GM13977 (cell line): ENCODE data around the gene RUFY3.

Experiments used
- DNase-seq: peaks from one replicate; pipeline ENCODE4 v3.0.0; 2012; ENCODE audit warnings: low spot score
- CTCF ChIP-seq: IDR thresholded peaks from 2 replicates; pipeline ENCODE4 v1.5.1; 2012; ENCODE audit warnings: mild to moderate bottlenecking, control low read depth; ENCODE audit not compliant: insufficient read depth; ENCODE audit errors: extremely low read depth, missing control alignments
- in situ Hi-C: fragments of 300-500 bp; cut with MboI; formaldehyde crosslinking; loops from one replicate; pipeline ENCODE4 v1.12.0; 2022; ENCODE audit warnings: low sequenced_read_pairs, low pct_unique_long_range_greater_than_20kb, mixed read lengths, inconsistent platforms; ENCODE audit not compliant: unreplicated experiment

RUFY3 gene

DNA sequence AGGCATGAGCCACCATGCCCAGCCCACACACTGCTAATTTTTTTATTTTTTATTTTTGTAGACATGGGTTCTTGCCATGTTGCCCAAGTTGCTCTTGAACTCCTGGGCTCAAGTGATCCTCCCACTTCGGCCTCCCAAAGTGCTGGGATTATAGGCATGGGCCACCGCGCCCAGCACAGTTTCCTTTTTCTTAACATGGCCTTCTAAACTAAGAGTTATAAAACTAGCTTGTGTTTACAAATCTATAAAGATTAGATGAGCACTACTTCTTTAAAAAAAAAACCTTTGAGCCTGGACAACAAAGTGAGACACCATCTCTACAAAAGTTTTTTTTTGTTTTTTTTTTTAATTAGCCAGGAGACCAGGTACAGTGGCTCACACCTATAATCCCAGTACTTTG lies 107.3 kb downstream of the RUFY3 start:
- in situ Hi-C loops, result no loop called here
- TF ChIP-seq CTCF, result no peak

GRCh38 chr4:70829492-70829891 lies 107.7 kb downstream of the RUFY3 start:
- no peak for TF ChIP-seq CTCF
- in situ Hi-C loops, result no loop called here
- DNase-seq, result no peak

More for the DNA sequence above, 107.3 kb downstream of the RUFY3 start:
- DNase-seq, result no peak

- DNase-seq, result no peak
- TF ChIP-seq CTCF, result no peak
- in situ Hi-C loops, result no loop called here
Observed at GRCh38 chr4:70830054-70830453, 108.3 kb downstream of the RUFY3 start.

GRCh38 chr4:70831293-70831692 lies 109.5 kb downstream of the RUFY3 start:
- in situ Hi-C loops, result no loop called here
- no peak for TF ChIP-seq CTCF
- DNase-seq, result no peak

GRCh38 chr4:70833675-70834074 lies 111.9 kb downstream of the RUFY3 start:
- TF ChIP-seq CTCF, result no peak
- in situ Hi-C loops, result no loop called here
- no peak for DNase-seq

DNA sequence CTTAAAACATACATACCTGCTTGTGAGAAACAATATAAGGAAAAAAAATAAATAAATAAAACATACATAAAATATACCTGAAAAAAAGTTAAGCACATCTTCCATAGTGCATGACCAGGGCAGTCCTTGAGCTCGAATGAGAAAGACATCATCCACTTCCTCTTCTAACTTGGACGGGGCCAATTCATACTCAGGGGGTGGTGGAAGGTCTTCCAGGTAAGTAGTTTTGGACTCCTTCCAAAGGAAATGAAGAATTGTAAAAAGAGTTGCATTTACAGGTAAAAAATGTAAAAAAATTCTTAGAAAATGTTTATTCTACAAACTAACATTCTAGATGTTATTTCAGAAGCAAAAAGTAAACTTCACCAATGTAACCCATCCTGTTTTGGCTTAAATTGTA lies 114.3 kb downstream of the RUFY3 start:
- no peak for TF ChIP-seq CTCF
- in situ Hi-C loops, result no loop called here

DNA sequence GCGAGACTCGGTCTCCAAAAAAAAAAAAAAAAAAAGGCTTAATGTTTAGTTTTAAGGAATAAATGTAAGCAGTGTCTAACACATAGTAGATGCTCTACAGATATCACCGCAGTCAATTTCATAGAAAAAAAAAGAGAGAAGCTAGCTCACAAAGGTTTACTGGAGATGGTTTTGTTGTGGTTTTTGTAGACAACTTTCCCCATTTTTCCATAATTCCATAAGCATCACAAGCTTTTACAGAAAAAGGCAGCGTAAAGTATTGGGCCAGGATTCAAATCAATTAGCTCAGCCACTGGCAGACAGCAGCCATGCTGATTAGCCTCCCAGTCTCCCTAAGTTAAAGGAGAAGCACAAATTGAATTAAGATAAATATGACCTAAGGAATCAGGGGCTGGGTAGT lies 116.4 kb downstream of the RUFY3 start:
- DNase-seq, result no peak
- no peak for TF ChIP-seq CTCF
- in situ Hi-C loops, result no loop called here

More for the DNA sequence above, 114.3 kb downstream of the RUFY3 start:
- DNase-seq, result no peak
